A673 (cell line): ENCODE measurements around the gene HARBI1. TPM values are rescaled to one million over a fixed set of nuclear protein-coding genes. Genes with fewer than 3 reads are reported as not detected.

Experiments used
- BruUV-seq: library from RNA; stranded (reverse); fragments of 400-500 nt; replicated peaks from 2 replicates; lab custom pipeline; 2021; lab: Mats Ljungman, UMichigan
- CTCF ChIA-PET: fragments of 300-600 bp; sonication (Branson Sonifier 250); formaldehyde crosslinking; loops from one replicate; lab custom pipeline; 2022; ENCODE audit warnings: antibody characterized with exemption; lab: Charles Lee
- POLR2A ChIA-PET: fragments of 300-600 bp; sonication (Branson Sonifier 250); formaldehyde crosslinking; loops from one replicate; lab custom pipeline; 2022; ENCODE audit warnings: antibody characterized with exemption; ENCODE audit not compliant: low non-redundant PET; lab: Charles Lee
- DNase-seq: peaks from one replicate; pipeline ENCODE4 v3.0.0-alpha.2; 2015; ENCODE audit warnings: low spot score
- H3K27ac ChIP-seq: fragments of 200-600 bp; sonication (generic); 2 replicates; pipeline ENCODE4 v1.5.1; 2016; ENCODE audit warnings: mixed run types, low read depth, mild to moderate bottlenecking, mixed read lengths, antibody characterized with exemption, low read length; ENCODE audit not compliant: poor library complexity, severe bottlenecking
- H3K27me3 ChIP-seq: fragments of 200-600 bp; sonication (generic); replicated peaks from 2 replicates; pipeline ENCODE4 v1.6.1; 2017; ENCODE audit warnings: mixed run types, low read depth, mild to moderate bottlenecking, mixed read lengths, antibody characterized with exemption, low read length; ENCODE audit not compliant: insufficient read depth, poor library complexity
- H3K36me3 ChIP-seq: fragments of 200-600 bp; sonication (generic); 2 replicates; pipeline ENCODE4 v1.6.1; 2016; ENCODE audit warnings: mixed run types, mild to moderate bottlenecking, mixed read lengths, antibody characterized with exemption, low read length; ENCODE audit not compliant: insufficient read depth, poor library complexity, severe bottlenecking
- H3K4me1 ChIP-seq: fragments of 200-600 bp; sonication (generic); 2 replicates; pipeline ENCODE4 v1.6.1; 2017; ENCODE audit warnings: mixed run types, mild to moderate bottlenecking, mixed read lengths, antibody characterized with exemption, low read length; ENCODE audit not compliant: insufficient read depth, poor library complexity, severe bottlenecking
- H3K4me3 ChIP-seq: fragments of 200-600 bp; sonication (generic); 2 replicates; pipeline ENCODE4 v1.5.1; 2016; ENCODE audit warnings: low read depth, mixed run types, mild to moderate bottlenecking, mixed read lengths, low read length; ENCODE audit not compliant: poor library complexity, severe bottlenecking
- H3K9me3 ChIP-seq: fragments of 200-600 bp; sonication (generic); 2 replicates; pipeline ENCODE4 v1.6.1; 2016; ENCODE audit warnings: mixed run types, low read depth, mild to moderate bottlenecking, mixed read lengths, antibody characterized with exemption, low read length; ENCODE audit not compliant: poor library complexity, severe bottlenecking
- EZH2 ChIP-seq: fragments of 200-600 bp; sonication (generic); IDR thresholded peaks from 2 replicates; pipeline ENCODE4 v1.6.1; 2017; ENCODE audit warnings: borderline replicate concordance, low read depth, mild to moderate bottlenecking, mixed read lengths, antibody characterized with exemption, low read length; ENCODE audit not compliant: poor library complexity, severe bottlenecking
- intact Hi-C: fragments of 100-400 bp; cut with micrococcal nuclease; formaldehyde crosslinking; loops from one replicate; pipeline ENCODE4 v1.10.0; 2022; ENCODE audit not compliant: unreplicated experiment
- total RNA-seq: library from RNA; stranded (reverse); gene quantifications from 2 replicates; pipeline ENCODE4 v1.2.3, GENCODE V29; 2021
- TF ChIP-seq, protein P1 (sequence below): fragments of 300-800, 200-600 bp; sonication (generic); conservative IDR thresholded peaks from 2 replicates; pipeline ENCODE4 v1.5.1; 2017; ENCODE audit warnings: low read depth, mild to moderate bottlenecking, antibody characterized with exemption, low read length, moderate library complexity, mixed read lengths

HARBI1 gene
- total RNA-seq, 1 experiment from 2014 or later: 11.6 TPM

- H3K36me3 ChIP-seq: peaks cover 12% of the 10 kb centered on the region
- POLR2A ChIA-PET: no interaction called here
- no TSS peak for BruUV-seq
- CTCF ChIA-PET: no interaction called here
- TF ChIP-seq EZH2: no peak
- TF ChIP-seq, protein P1, sequence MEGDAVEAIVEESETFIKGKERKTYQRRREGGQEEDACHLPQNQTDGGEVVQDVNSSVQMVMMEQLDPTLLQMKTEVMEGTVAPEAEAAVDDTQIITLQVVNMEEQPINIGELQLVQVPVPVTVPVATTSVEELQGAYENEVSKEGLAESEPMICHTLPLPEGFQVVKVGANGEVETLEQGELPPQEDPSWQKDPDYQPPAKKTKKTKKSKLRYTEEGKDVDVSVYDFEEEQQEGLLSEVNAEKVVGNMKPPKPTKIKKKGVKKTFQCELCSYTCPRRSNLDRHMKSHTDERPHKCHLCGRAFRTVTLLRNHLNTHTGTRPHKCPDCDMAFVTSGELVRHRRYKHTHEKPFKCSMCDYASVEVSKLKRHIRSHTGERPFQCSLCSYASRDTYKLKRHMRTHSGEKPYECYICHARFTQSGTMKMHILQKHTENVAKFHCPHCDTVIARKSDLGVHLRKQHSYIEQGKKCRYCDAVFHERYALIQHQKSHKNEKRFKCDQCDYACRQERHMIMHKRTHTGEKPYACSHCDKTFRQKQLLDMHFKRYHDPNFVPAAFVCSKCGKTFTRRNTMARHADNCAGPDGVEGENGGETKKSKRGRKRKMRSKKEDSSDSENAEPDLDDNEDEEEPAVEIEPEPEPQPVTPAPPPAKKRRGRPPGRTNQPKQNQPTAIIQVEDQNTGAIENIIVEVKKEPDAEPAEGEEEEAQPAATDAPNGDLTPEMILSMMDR: no peak
- peaks cover 5% of the 10 kb centered on the region for H3K9me3 ChIP-seq
- no peak overlapping the region for H3K4me3 ChIP-seq
- peaks cover 11% of the 10 kb centered on the region for H3K4me1 ChIP-seq
- no peaks in the 10 kb centered on the region for H3K27me3 ChIP-seq
- intact Hi-C loops: no loop called here
- no peak overlapping the region for H3K27ac ChIP-seq
- DNase-seq: no peak
Observed at GRCh38 chr11:46643986-46644385, 27.0 kb upstream of the HARBI1 start.

DNA sequence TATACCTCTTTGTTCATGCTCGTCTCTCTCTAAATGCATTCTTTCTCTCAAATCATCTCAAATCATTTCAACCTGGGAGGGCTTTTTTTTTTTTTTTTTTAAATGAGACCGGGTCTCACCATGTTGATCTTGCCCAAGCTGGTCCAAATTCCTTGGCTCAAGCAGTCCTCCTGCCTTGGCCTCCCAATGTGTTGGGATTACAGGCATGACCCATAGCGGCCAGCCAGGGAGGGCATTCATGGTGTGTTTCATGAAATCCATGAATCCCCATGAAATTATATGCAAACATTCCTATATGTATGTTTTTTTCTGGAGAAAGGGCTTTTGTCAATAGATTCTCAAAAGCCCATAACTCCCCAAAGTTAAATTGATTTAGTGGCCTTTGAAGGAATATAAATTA, 26.5 kb upstream of the HARBI1 start:
- DNase-seq: no peak
- ChIA-PET CTCF (no interaction called here), POLR2A (no interaction called here)
- Histone ChIP-seq H3K27ac (no peak overlapping the region), H3K9me3 (peaks cover 6% of the 10 kb centered on the region), H3K36me3 (peaks cover 13% of the 10 kb centered on the region), H3K27me3 (no peaks in the 10 kb centered on the region), H3K4me3 (no peak overlapping the region), H3K4me1 (peaks cover 7% of the 10 kb centered on the region)
- intact Hi-C loops: no loop called here
- BruUV-seq: no TSS peak
- TF ChIP-seq, protein P1: no peak
- no peak for TF ChIP-seq EZH2

GRCh38 chr11:46642627-46643335, 25.8 kb upstream of the HARBI1 start:
- ChIA-PET POLR2A (no interaction called here), CTCF (no interaction called here)
- TF ChIP-seq EZH2: no peak
- TF ChIP-seq, protein P1: no peak
- Histone ChIP-seq H3K4me1 (peaks cover 3% of the 10 kb centered on the region), H3K27ac (no peak overlapping the region), H3K4me3 (no peak overlapping the region), H3K27me3 (no peaks in the 10 kb centered on the region), H3K9me3 (peaks cover 6% of the 10 kb centered on the region), H3K36me3 (peaks cover 19% of the 10 kb centered on the region)
- intact Hi-C loops: no loop called here
- no peak for DNase-seq
- BruUV-seq: no TSS peak
